ENCODE measurements around the gene SLC34A1.
A peak's percentile ranks its signal among the peaks of the same experiment; 100 is the strongest.

Gene SLC34A1

GRCh38 chr5:177421062-177421798, 37.0 kb downstream of the SLC34A1 start:
- no peak for TF ChIP-seq CTCF (IDR thresholded peaks at IDR 0.05; ENCODE audit: extremely low read depth, insufficient read depth, missing control alignments)
- in situ Hi-C loops (cut with MboI; ENCODE audit: low pct_unique_long_range_greater_than_20kb, low sequenced_read_pairs, unreplicated experiment) = no loop called here
- no peak for DNase-seq (ENCODE audit: low spot score)

GRCh38 chr5:177423671-177424070, 39.4 kb downstream of the SLC34A1 start:
- TF ChIP-seq CTCF (IDR thresholded peaks at IDR 0.05; ENCODE audit: extremely low read depth, insufficient read depth, missing control alignments) = no peak
- DNase-seq (ENCODE audit: low spot score) = no peak
- in situ Hi-C loops (cut with MboI; ENCODE audit: low pct_unique_long_range_greater_than_20kb, low sequenced_read_pairs, unreplicated experiment) = no loop called here

DNA sequence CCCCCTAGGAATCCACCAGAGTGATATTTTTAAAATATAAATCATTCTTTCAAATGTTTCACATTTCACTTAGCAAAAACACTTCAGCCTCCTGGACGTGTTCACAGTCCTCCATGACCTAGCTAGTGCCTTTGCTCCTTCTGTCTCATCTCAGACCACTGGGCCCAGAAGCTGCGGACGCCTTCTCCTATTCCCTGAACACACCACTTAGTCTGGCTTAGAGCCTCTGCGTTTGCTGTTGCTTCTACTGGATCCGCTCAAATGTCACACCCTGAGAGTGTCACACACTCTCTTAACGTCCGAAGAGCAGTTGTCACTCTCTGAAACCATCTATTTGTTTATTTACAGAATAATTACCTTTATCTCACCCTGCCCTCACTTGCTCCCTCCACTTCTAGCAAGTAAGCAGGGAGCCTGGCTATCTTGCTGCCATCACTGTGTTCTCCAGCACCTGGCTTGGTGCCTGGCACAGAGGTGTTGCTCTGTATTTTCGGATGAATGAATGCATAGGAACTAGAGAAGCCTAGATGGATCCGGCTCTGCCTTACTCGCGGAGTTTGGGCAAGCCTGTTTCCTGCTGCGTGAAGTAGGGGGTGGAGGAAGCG, 41.1 kb downstream of the SLC34A1 start:
- TF ChIP-seq CTCF (IDR thresholded peaks at IDR 0.05; ENCODE audit: extremely low read depth, insufficient read depth, missing control alignments) = no peak
- no peak for DNase-seq (ENCODE audit: low spot score)
- in situ Hi-C loops (cut with MboI; ENCODE audit: low pct_unique_long_range_greater_than_20kb, low sequenced_read_pairs, unreplicated experiment) = no loop called here

- in situ Hi-C loops (cut with MboI; ENCODE audit: low pct_unique_long_range_greater_than_20kb, low sequenced_read_pairs, unreplicated experiment) = no loop called here
- peak; percentile 98 for DNase-seq (ENCODE audit: low spot score)
- TF ChIP-seq CTCF (IDR thresholded peaks at IDR 0.05; ENCODE audit: extremely low read depth, insufficient read depth, missing control alignments) = no peak
Measured at GRCh38 chr5:177425801-177426565, 41.7 kb downstream of the SLC34A1 start.

DNA sequence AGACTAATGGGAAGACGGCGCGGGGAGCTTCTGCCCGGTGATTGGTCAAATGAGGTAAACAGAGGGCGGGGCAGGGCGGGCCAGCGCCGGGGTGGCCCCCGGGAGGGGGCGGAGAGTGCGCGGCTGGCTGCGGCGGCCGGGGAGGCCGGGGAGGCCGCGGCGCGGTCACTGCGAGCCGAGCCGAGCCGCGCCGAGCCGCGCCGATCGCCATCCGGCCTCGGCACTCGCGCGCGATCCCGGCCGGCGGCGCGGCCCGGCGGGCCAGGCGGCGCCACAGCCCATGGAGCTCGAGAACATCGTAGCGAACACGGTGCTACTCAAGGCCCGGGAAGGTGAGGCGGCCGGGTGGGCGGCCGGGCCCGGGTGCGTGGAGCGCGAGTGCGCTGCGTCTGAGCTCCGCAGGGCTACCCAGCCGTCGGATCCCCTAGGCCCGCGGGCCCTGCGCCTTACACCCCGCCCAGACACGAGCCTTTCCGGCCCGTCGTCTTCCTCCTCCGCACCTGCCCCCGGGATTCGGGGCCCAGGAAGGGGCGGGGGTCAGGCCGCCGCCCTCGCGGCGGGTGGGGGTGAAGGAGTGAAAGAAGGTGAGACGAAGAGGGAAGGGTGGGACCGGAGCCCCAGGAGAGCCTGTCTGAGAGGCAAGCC, 42.5 kb downstream of the SLC34A1 start, which contains the start of gene GRK6:
GRK6 (plus strand) TSS at position 111 of the 645 bp plus-strand sequence; CDS start at position 281, 170 bp downstream.
- peak; percentile 57 for DNase-seq (ENCODE audit: low spot score)
- in situ Hi-C loops (cut with MboI; ENCODE audit: low pct_unique_long_range_greater_than_20kb, low sequenced_read_pairs, unreplicated experiment) = no loop called here
- no peak for TF ChIP-seq CTCF (IDR thresholded peaks at IDR 0.05; ENCODE audit: extremely low read depth, insufficient read depth, missing control alignments)

DNA sequence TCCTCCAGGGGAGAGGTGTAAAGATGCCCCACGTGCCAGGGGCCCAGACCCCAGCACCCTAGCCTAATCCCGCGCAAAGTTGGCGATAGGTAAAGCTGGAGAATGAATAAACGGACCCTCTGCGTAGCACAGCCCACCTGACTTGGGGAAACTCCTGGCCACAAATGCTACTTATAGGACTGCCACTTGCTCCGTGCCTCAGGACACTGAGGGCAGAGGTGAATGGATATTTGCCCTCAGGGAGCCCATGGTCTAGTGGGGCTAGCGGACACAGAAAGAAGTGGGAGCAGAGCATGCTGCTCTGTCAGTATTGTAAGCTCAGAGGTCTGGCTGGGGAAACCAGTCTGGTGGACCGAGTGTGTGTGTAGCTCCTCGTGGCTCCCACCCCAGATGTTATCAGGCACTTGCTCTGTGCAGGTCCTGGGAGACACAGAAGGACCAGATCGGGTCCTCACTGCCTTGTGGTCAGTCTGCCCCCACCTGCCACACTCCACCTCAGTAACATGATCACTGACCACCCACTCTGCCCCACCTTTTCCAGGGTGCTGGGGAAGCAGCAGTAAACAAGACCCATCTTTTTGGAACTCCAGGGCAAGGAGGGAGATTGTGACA, 43.1 kb downstream of the SLC34A1 start:
- in situ Hi-C loops (cut with MboI; ENCODE audit: low pct_unique_long_range_greater_than_20kb, low sequenced_read_pairs, unreplicated experiment) = no loop called here
- TF ChIP-seq CTCF (IDR thresholded peaks at IDR 0.05; ENCODE audit: extremely low read depth, insufficient read depth, missing control alignments) = no peak
- no peak for DNase-seq (ENCODE audit: low spot score)

Data from GM13977 (cell line).